ENCODE data around the gene MAPRE2.
"Not testable (repeated sequence)": the region's sequence is repeated elsewhere in the genome, so short reads cannot be mapped to it uniquely, and the experiment has no call there.

MAPRE2 gene

DNA sequence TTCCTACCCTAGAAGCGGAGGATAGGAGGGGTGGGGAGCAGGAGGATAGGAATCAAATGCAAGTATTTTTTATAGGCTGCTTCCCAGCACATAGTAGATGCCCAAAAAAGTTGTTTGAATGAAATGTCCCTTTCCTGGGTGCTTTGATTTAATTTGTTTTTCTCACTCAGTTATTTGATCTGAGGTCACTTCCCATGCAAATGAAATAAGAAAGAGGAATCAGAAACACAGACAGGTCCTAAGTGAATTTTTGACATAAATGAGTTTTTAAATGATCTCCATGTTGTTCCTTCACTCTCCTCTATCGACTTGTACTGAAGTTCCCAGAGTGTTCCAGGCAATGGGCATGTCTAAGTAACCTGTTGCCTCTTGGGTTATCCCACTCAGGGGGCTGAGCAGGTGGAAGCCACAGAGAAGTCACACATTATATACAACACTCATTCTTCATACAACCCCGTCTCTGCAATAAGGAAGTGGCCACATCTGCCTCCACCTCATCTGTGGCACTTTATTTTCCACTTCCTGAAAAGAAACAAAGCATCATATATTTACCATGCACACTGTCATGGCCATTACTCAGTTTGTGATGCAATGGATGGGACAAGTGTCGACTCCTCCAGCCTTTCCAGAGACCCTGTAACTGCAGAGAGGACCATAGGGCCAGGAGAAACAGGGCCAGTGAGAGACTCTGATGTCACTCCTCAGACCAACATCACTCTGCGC is 117.7 kb downstream of the MAPRE2 start:
- no peak for DNase-seq

- no peak for DNase-seq
Observed at GRCh38 chr18:35159782-35160181, 118.6 kb downstream of the MAPRE2 start.

DNA sequence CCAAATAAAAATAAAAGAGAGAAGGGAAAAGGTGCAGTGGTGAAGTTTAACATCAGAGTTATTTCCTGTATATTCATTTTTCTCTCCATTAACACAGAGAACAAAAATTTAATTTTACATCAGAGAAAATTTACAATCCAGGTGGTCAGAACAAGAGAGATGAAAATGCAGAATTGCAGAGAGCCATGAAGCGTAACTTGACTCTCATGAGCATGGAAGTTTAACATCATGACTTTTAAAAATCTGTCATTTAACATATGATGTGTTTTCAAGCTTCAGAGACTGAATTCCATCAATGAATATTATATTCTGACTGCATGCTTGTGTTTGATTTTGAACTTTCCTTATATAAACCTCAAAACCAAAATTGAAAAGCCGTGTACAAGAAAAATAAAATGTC is 120.3 kb downstream of the MAPRE2 start:
- no peak for DNase-seq

- no peak for DNase-seq
Observed at GRCh38 chr18:35161934-35162333, 120.7 kb downstream of the MAPRE2 start.

- no peak for DNase-seq
Observed at GRCh38 chr18:35163014-35163539, 121.9 kb downstream of the MAPRE2 start.

GRCh38 chr18:35163721-35164120 is 122.5 kb downstream of the MAPRE2 start:
- no peak for DNase-seq

DNA sequence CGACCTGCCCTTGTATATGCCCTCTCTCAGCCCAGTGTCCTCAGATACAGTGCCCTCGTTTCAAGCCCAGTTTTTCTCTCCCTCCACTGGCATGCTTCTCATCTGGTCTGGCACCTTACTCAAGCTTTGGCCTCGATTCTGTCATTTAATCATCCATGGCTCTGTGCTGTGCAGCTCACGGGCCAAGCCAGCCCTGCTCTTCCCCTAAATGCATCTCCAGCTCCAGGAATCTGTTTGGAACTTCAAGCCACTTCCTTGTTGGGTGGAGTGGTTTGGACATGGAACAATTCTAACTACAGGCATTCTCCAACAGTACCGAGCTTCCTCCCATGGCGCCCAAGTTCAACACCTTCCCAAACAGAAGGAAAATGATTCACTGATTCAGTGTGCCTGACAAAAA is 122.9 kb downstream of the MAPRE2 start:
- DNase-seq: no peak

DNA sequence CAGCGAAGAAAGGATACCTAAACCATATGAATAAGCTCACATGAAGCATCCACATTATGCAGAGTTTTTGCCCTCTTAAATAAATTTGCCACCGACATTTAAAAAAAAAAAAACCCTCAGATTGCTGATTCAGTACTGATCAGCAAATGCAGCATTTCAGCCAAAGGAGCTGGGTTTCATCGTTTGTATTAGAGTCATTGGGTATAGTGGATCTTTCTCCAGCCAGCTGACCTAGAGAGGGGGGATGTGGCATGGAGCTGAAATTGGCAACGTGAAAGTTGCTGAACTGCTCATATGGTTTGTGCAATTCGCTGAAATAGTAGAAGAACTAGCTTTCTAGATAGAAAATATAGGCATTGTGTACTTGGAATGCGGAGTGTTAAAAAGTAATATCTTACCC is 126.1 kb downstream of the MAPRE2 start:
- no peak for DNase-seq

DNA sequence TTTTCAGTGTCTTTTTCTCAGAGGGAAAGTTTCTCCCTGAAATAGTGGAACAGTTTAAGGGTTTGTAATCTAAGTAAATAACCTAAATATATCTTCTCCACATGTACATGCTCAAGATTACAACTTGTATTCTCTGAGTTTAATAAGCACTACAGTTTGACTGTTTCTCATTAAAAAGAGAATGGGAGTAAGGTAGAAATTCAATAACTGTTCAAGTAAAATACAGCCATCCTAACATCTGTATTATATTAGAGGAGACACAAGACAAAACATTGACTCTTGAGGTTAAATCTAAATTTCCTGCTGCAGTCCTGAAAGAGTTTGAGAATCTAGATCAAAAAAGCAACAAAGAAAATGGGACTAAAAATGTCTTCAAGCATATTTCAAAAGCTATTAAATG is 126.6 kb downstream of the MAPRE2 start:
- no peak for DNase-seq

- not testable (repeated sequence) for DNase-seq
Observed at GRCh38 chr18:35170323-35170722, 129.1 kb downstream of the MAPRE2 start.

GRCh38 chr18:35171315-35171987 is 130.2 kb downstream of the MAPRE2 start:
- DNase-seq: no peak

GRCh38 chr18:35172009-35172408 is 130.8 kb downstream of the MAPRE2 start:
- no peak for DNase-seq

- DNase-seq: no peak
Observed at GRCh38 chr18:35172451-35173035, 131.3 kb downstream of the MAPRE2 start.

DNA sequence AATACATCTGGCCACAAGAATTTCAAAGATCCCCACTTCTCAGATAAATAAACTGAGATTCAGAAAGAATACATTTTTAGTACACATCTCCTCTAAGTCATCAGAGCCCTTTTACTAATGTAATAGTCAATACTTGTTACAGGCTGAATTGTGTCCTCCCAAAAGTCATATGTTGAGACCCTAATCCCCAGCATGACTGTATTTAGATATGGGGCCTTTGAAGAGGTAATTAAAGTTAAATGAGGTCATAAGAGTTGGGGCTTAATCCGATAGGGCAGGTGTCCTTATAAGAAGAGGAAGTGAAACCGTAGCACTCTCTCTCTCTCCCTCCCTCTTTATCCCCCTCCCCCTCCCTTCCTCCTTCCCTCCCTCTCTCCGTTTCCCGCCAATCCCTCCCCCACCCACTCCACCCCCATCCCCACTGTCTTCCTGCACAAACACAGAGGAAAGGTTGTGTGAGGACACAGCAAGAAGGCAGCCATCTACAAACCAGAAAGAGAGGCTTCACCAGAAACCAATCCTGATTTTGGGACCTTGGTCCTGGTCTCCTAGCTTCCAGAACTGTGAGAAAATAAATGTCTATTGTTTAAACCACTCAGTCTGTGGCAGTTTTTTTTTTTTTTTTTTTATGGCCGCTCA is 133.0 kb downstream of the MAPRE2 start:
- peak; percentile 52 for DNase-seq

- no peak for DNase-seq
Observed at GRCh38 chr18:35174745-35175144, 133.5 kb downstream of the MAPRE2 start.

- no peak for DNase-seq
Observed at GRCh38 chr18:35176925-35177324, 135.7 kb downstream of the MAPRE2 start.

DNA sequence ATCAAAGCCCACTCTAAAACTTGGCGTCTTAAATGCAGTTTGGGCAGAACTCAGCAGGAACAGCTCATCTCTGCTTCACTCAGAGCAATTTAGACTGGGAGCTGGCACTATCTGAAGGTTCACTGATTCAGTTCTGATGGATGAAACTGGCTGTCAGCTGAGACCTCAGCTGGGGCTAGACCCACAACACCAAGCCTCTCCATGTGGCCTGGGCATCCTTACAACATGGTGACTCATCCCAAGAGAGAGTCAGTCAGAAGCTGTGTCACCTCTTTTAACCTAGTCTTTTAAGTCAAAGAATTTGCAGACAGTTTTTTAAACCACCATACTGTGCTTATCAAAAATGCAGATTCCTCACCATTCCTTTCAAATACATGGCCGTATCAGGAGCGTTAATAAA is 137.0 kb downstream of the MAPRE2 start:
- DNase-seq: no peak

DNA sequence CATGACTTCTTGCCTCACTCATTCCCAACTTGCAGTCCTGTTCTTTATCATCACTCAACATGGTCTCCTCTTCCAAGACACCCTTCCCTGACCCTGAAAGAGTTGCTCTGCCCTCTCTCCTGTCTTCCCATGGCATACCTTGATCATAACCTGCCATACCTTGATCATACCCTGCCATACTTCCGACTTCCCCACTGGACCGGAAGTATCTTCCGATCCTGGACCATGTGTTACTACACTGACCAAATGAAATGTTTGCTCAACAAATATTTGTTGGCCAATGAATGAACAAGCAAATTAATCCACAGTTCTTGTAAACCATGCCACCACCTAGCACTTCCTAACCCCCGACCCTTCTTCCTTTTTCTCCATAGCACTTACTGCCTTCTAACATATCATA is 138.7 kb downstream of the MAPRE2 start:
- no peak for DNase-seq

DNA sequence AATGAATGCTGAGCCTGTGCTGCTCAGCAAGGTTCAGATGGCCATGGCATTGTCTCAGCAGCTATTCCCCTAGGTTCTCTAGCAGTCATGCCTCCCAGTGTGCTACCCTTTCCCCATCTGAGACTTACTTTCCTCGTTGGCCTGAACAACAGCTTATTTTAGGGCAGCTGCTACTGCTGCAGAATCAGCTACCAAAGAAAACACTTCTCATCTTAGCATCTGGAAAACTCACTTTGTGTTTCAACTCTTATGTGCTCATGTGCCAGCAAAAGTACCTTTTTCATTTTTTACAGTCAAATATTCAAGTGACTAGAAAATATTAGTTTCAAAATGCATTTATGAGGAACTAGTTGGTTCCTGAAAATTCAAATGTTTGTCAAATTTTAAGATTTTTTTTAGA is 139.2 kb downstream of the MAPRE2 start:
- DNase-seq: no peak

GRCh38 chr18:35182151-35182550 is 140.9 kb downstream of the MAPRE2 start:
- DNase-seq: no peak

- DNase-seq: no peak
Observed at GRCh38 chr18:35183886-35184285, 142.7 kb downstream of the MAPRE2 start.

DNA sequence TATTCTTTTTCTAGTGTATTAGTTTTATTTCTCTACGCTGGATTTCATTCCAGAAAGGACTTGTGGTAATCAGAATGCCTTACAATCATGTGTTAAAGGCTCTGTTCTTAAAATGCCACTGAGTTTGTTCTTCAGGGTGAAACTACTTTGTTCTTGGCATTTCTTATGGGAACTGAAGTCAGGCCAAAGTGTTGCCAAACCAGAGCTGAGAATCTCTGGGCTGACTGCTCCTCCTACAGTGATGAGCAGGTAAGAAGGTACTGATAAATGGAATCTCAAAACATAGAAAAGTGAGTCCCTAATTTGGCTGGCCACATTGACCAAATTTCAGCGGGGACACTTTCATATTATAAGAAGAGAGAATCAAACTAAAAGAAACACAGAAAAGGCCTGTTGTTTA is 144.6 kb downstream of the MAPRE2 start:
- DNase-seq: no peak

GRCh38 chr18:35186291-35187034 is 145.2 kb downstream of the MAPRE2 start:
- no peak for DNase-seq

Measured in NCI-H1092 (cell line).